Measurements from ENCODE around the gene KLHL29.

GRCh38 chr2:23550553-23550952 lies 165.6 kb downstream of the KLHL29 start:
- TF ChIP-seq CTCF (IDR thresholded peaks at IDR 0.05) (no peak), POLR2A (IDR thresholded peaks at IDR 0.05) (no peak)
